HG03442 (cell line): ENCODE data around the gene NINL.
A peak's percentile ranks its signal among the peaks of the same experiment; 100 is the strongest.
"Not testable (repeated sequence)": the region's sequence is repeated elsewhere in the genome, so short reads cannot be mapped to it uniquely, and the experiment has no call there.

Experiments
- ATAC-seq: cut with Tn5 transposase; IDR thresholded peaks from one replicate; pipeline ENCODE4 v1.9.1; 2021; ENCODE audit warnings: mild to moderate bottlenecking, moderate library complexity; ENCODE audit not compliant: unreplicated experiment

The NINL gene

GRCh38 chr20:25553819-25554296 lies 31.5 kb downstream of the NINL start:
- ATAC-seq, result no peak

DNA sequence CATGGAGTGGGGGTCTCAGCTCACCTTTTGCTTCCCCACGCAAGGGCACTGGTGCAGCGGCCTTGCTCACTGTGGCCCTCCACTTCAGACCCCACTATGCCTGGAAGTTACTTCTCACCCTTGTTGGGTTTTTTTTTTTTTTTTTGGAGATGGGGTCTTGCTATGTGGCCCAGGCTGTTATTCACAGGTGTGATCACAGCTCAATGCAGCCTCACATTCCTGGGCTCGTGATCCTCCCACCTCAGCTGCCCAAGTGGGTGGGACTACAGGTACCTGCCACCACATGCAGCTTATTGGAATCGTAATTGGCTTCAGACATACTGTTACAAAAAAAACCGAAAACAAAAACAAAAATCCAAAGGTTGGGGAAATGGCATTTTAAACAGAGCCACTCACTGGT lies 32.4 kb downstream of the NINL start:
- ATAC-seq, result no peak

GRCh38 chr20:25551413-25552215 lies 33.7 kb downstream of the NINL start:
- ATAC-seq, result no peak

GRCh38 chr20:25550645-25551337 lies 34.5 kb downstream of the NINL start:
- ATAC-seq, result not testable (repeated sequence)

DNA sequence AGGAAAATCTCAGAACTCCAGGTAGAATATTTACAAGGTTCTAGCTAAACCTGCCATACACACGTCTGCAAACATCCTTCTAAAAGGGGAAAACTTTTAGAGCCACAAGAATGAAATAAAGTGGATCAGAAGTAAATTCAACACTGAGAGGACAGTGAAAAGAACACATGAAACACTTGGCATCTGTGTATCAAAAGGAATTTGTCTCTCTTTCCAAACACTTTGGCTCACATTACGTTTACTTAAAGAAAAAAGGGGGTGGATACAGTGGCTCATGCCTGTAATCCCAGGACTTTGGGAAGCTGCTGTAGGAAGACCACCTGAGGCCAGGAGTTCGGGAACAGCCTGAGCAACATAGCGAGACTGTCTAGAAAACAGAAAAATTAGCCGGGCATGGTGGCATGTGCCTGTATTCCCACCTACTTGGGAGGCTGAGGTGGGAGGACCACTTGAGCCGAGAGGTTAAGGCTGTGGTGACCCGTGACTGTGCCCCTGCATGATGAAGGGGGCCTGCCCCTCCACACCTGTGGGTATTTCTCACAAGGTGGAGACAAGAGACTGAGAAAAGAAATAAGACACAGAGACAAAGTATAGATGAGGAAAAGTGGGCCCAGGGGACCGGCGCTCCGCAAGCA lies 35.4 kb downstream of the NINL start:
- no peak for ATAC-seq

DNA sequence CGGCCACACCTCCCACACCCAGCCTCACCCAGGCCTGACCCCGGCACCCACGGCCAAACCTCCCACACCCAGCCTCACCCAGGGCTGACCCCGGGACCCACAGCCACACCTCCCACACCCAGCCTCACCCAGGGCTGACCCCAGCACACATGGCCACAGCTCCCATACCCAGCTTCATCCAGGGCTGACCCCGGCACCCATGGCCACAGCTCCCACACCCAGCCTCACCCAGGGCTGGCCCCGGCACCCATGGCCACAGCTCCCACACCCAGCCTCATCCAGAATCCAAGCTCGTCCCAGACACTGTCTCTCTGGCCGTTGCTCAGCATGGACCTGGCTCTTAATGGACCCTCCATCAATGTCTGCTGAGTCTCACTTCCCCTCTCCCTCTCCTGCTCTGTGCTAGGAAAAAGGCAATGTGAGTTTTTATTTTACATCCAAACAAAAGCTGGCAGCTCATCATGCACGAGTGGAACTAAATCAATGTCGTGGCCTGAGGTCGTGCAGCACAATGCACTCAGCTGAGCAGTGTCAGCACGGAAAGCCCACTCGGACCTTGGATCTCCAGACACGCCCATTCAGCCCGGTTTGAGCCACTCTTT lies 36.1 kb downstream of the NINL start:
- ATAC-seq, result no peak

GRCh38 chr20:25548613-25549086 lies 36.7 kb downstream of the NINL start:
- ATAC-seq, result no peak

DNA sequence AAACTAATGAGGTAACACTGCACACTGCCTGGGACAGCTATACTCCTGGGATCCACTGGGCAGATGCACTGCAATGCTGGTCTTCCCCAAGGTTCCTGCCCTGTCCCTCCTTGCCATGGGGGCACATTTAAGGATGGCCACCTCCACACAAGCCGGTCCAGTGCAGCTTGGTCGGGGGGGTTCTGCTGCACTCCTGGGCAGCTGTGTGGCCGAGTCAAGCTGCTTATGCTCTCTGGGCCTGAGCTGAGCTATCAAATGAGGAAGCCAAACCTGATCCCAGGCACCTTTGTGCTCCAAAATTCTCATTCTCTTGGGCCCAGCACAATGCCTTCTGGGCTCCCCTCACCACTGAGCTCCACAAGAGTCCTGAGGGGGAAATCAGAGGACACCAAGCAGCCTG lies 37.3 kb downstream of the NINL start:
- ATAC-seq, result no peak

DNA sequence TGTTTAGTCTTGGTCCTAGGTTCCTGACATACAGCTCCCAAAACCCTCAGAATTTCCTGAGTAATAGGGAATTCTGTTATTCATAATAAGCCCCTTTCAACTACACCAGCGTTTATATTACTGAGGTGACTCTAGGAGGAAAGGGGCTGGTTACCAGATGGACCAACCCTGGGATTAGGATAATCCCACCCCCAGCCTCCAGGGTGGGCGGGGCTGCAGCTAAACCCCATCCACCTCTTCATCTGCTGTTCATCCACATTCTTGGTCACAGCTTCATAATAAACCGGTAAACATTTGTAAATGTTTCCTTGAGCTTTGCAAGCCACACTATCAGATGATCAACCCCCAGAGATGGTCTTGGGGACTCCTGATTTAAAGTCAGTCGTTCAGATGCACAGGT lies 38.3 kb downstream of the NINL start:
- ATAC-seq, result no peak

GRCh38 chr20:25546048-25546447 lies 39.3 kb downstream of the NINL start:
- no peak for ATAC-seq

GRCh38 chr20:25545171-25545570 lies 40.2 kb downstream of the NINL start:
- no peak for ATAC-seq

DNA sequence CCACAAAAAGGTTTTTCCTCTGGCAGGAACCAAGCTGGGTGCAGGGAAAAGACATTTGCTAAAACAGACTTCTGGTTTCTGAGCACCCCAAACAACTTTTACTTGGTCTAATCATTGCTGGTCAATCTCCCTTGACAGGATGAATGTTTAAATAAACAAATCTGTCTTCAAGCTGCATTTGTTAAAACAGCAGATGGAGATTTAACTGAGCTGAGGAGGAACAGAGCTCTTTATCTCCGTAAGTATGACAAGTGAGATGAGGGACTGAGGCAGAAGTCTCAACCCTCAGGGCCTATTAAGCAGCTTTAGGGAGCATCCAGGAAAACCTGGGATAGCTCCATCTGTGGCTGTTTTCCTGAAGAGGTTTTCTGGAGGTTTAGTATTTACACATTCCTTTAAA lies 40.6 kb downstream of the NINL start:
- ATAC-seq, result no peak

GRCh38 chr20:25544311-25544710 lies 41.0 kb downstream of the NINL start:
- ATAC-seq, result no peak

- no peak for ATAC-seq
These were observed 42.3 kb downstream of the NINL start for GRCh38 chr20:25543068-25543467.

GRCh38 chr20:25541676-25542075 lies 43.7 kb downstream of the NINL start:
- ATAC-seq, result no peak

DNA sequence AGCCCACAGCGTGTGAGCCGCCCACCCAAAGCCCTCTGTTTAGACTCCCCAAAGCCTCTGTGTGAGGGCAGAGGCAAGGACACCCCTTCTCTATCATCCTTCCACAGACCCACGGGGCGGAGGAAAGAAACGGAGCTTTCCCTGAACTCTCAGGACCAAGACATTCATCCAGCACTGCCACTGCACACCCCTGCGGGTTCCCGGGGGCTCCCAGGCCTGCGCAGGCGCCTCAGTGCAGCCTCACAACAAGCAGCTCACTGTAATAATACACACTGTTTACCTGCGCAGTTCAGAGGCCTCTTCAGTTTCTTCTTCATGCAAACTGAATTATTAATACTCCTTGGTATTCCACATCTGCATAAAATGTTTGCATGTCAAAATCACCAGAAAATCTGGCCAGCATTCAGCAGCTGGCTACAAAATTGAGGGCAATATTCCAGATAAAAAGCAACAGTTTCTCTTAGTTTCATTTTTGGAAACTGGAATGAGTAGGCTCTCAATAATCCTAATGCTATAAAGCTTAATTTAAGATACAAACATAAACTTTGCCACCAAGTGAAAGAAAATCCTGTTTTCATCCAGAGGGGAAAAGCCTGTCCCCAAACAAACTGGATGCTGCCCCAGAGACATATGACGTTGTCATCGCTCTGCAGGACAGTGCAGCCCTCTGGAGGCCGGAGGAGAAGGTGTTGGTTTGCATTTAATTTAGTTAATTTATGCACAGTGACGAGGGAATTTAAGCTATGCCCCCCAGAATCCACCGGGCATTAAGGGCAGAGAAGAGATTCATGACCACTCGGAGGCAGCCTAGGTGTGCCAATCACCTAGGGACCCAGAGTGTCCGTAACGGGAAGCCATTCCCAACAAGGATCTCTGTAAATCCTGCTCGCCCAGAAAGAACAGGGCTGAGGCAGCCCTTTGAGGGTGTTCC lies 45.3 kb downstream of the NINL start:
- peak; percentile 43 for ATAC-seq

- ATAC-seq, result no peak
These were observed 46.3 kb downstream of the NINL start for GRCh38 chr20:25538838-25539665.

DNA sequence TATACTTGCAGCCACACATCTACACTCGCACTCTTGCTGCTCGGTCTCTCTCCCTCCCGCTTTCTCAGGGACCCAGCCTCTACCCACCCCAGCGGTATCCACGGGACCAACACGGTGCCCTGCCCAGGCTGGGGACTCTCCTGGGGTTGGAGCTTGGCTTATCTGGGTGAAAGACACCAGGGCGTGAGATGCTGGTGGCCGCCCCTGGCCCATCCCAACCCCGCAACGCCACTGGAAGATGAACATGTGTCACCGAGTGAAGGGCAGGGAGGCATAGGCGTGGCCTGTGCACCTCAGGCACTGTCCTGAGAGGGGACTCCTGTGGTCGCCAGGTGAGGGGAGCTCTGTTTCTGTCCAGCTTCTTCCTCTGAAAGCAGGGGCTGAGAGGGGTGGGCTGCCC lies 47.4 kb downstream of the NINL start:
- ATAC-seq, result no peak

DNA sequence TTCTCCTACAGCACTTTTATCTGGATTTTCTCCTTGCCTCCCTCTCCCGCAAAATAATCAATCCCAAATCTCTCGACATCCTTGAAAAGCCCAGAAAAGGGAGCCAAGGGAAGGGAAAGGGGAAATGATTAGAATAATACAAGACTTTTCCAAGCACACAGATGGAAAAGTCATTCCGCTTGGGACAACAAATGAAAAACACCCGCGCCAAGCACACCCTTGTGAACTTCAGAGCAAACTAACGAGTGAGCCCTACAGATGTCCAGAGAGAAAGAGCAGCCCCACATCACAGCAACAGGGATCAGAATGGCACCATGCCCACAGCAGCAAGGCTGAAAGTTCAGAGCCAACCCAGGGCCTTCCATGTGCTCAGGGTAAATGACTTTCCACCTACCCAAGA lies 49.6 kb downstream of the NINL start:
- ATAC-seq, result no peak
